Activated naive CD4-positive, alpha-beta T cell treated with anti-CD3 and anti-CD28 coated beads for 36 hours (primary cell): ENCODE measurements around the gene POTEB3. TPM values are rescaled to one million over a fixed set of nuclear protein-coding genes. Genes with fewer than 3 reads are reported as not detected.
"Not testable (repeated sequence)": the region's sequence is repeated elsewhere in the genome, so short reads cannot be mapped to it uniquely, and the experiment has no call there.

ENCODE experiments used
- CTCF ChIA-PET: fragments of 350-600 bp; sonication (Branson Sonifier 250); formaldehyde crosslinking; loops from one replicate; lab custom pipeline; 2021; ENCODE audit warnings: antibody characterized with exemption; lab: Charles Lee
- DNase-seq: peaks from one replicate; pipeline ENCODE4 v3.0.0-alpha.2; 2020
- H3K27ac Mint-ChIP-seq: one replicate; pipeline ENCODE4 v1.8.0; 2021; ENCODE audit warnings: mild to moderate bottlenecking, mixed read lengths
- H3K27me3 Mint-ChIP-seq: one replicate; pipeline ENCODE4 v1.8.0; 2021; ENCODE audit warnings: low read depth, mixed read lengths
- H3K36me3 Mint-ChIP-seq: one replicate; pipeline ENCODE4 v1.8.0; 2021; ENCODE audit warnings: low read depth, mixed read lengths
- H3K4me1 Mint-ChIP-seq: one replicate; pipeline ENCODE4 v1.8.0; 2021; ENCODE audit warnings: low read depth, mixed read lengths
- H3K4me3 Mint-ChIP-seq: one replicate; pipeline ENCODE4 v1.8.0; 2021; ENCODE audit warnings: mild to moderate bottlenecking, moderate library complexity, mixed read lengths
- H3K9me3 Mint-ChIP-seq: one replicate; pipeline ENCODE4 v1.8.0; 2021; ENCODE audit warnings: mixed read lengths
- intact Hi-C: fragments of 100-400 bp; cut with micrococcal nuclease; formaldehyde crosslinking; loops from one replicate; pipeline ENCODE4 v1.15.1; 2023
- total RNA-seq, 2 experiments: library from RNA; stranded (reverse); gene quantifications; one replicate each; pipeline ENCODE4 v1.2.3, GENCODE V29; 2021

Gene POTEB3
- total RNA-seq, result not detected

GRCh38 chr15:21440399-21440798 lies at the start of gene POTEB3:
Gene POTEB3, minus strand, starts transcription at chr15:21440499. Its CDS starts 488 bp downstream, at chr15:21440011.
- H3K9me3 Mint-ChIP-seq, CTCF ChIA-PET, H3K4me1 Mint-ChIP-seq, H3K27me3 Mint-ChIP-seq, H3K36me3 Mint-ChIP-seq, intact Hi-C loops, H3K4me3 Mint-ChIP-seq, H3K27ac Mint-ChIP-seq, DNase-seq: not testable (repeated sequence)

GRCh38 chr15:21453683-21454082 lies 13.4 kb upstream of the POTEB3 start:
- H3K36me3 Mint-ChIP-seq, intact Hi-C loops, H3K4me1 Mint-ChIP-seq, H3K27ac Mint-ChIP-seq, CTCF ChIA-PET, H3K27me3 Mint-ChIP-seq, DNase-seq, H3K9me3 Mint-ChIP-seq, H3K4me3 Mint-ChIP-seq: not testable (repeated sequence)

GRCh38 chr15:21451920-21452563 lies 11.7 kb upstream of the POTEB3 start:
- DNase-seq, CTCF ChIA-PET, H3K27me3 Mint-ChIP-seq: not testable (repeated sequence)

GRCh38 chr15:21451487-21451886 lies 11.2 kb upstream of the POTEB3 start:
- CTCF ChIA-PET, H3K27ac Mint-ChIP-seq, H3K4me1 Mint-ChIP-seq, intact Hi-C loops, H3K9me3 Mint-ChIP-seq, H3K4me3 Mint-ChIP-seq, H3K27me3 Mint-ChIP-seq, H3K36me3 Mint-ChIP-seq, DNase-seq: not testable (repeated sequence)

More at GRCh38 chr15:21451920-21452563, 11.7 kb upstream of the POTEB3 start:
- H3K4me1 Mint-ChIP-seq, H3K27ac Mint-ChIP-seq, H3K4me3 Mint-ChIP-seq, H3K9me3 Mint-ChIP-seq, intact Hi-C loops, H3K36me3 Mint-ChIP-seq: not testable (repeated sequence)

GRCh38 chr15:21407366-21407765 lies 32.9 kb downstream of the POTEB3 start:
- H3K27me3 Mint-ChIP-seq, H3K27ac Mint-ChIP-seq, intact Hi-C loops, CTCF ChIA-PET, H3K4me3 Mint-ChIP-seq, H3K9me3 Mint-ChIP-seq, H3K4me1 Mint-ChIP-seq, H3K36me3 Mint-ChIP-seq, DNase-seq: not testable (repeated sequence)

- H3K27me3 Mint-ChIP-seq, H3K4me3 Mint-ChIP-seq, H3K27ac Mint-ChIP-seq, DNase-seq, H3K9me3 Mint-ChIP-seq, CTCF ChIA-PET, H3K36me3 Mint-ChIP-seq, intact Hi-C loops, H3K4me1 Mint-ChIP-seq: not testable (repeated sequence)
These were observed 38.8 kb downstream of the POTEB3 start for GRCh38 chr15:21401531-21401930.

- H3K27me3 Mint-ChIP-seq, CTCF ChIA-PET, H3K4me1 Mint-ChIP-seq, H3K4me3 Mint-ChIP-seq, H3K27ac Mint-ChIP-seq, DNase-seq, H3K9me3 Mint-ChIP-seq, intact Hi-C loops, H3K36me3 Mint-ChIP-seq: not testable (repeated sequence)
These were observed 41.2 kb downstream of the POTEB3 start for GRCh38 chr15:21399111-21399510.

GRCh38 chr15:21398511-21398910 lies 41.8 kb downstream of the POTEB3 start:
- CTCF ChIA-PET, DNase-seq, intact Hi-C loops, H3K9me3 Mint-ChIP-seq, H3K27me3 Mint-ChIP-seq, H3K4me1 Mint-ChIP-seq, H3K27ac Mint-ChIP-seq, H3K36me3 Mint-ChIP-seq, H3K4me3 Mint-ChIP-seq: not testable (repeated sequence)

- H3K27me3 Mint-ChIP-seq, CTCF ChIA-PET, H3K9me3 Mint-ChIP-seq, DNase-seq, H3K4me1 Mint-ChIP-seq, H3K4me3 Mint-ChIP-seq, H3K36me3 Mint-ChIP-seq, H3K27ac Mint-ChIP-seq, intact Hi-C loops: not testable (repeated sequence)
These were observed 42.6 kb downstream of the POTEB3 start for GRCh38 chr15:21397656-21398055.

- H3K4me1 Mint-ChIP-seq, H3K27me3 Mint-ChIP-seq, DNase-seq, CTCF ChIA-PET, H3K9me3 Mint-ChIP-seq, intact Hi-C loops, H3K36me3 Mint-ChIP-seq, H3K4me3 Mint-ChIP-seq, H3K27ac Mint-ChIP-seq: not testable (repeated sequence)
These were observed 43.1 kb downstream of the POTEB3 start for GRCh38 chr15:21397186-21397585.

GRCh38 chr15:21385961-21386360 lies 54.3 kb downstream of the POTEB3 start:
- H3K36me3 Mint-ChIP-seq, H3K4me3 Mint-ChIP-seq, H3K27ac Mint-ChIP-seq, H3K9me3 Mint-ChIP-seq, intact Hi-C loops, CTCF ChIA-PET, H3K4me1 Mint-ChIP-seq, H3K27me3 Mint-ChIP-seq, DNase-seq: not testable (repeated sequence)

GRCh38 chr15:21383866-21384485 lies 56.3 kb downstream of the POTEB3 start:
- H3K36me3 Mint-ChIP-seq, H3K4me1 Mint-ChIP-seq, H3K27ac Mint-ChIP-seq, H3K4me3 Mint-ChIP-seq, CTCF ChIA-PET, DNase-seq, H3K27me3 Mint-ChIP-seq, intact Hi-C loops, H3K9me3 Mint-ChIP-seq: not testable (repeated sequence)

GRCh38 chr15:21373682-21374081 lies 66.6 kb downstream of the POTEB3 start:
- CTCF ChIA-PET, H3K4me3 Mint-ChIP-seq, H3K36me3 Mint-ChIP-seq, H3K27ac Mint-ChIP-seq, DNase-seq, intact Hi-C loops, H3K9me3 Mint-ChIP-seq, H3K4me1 Mint-ChIP-seq, H3K27me3 Mint-ChIP-seq: not testable (repeated sequence)
